ACC112 (cell line): ENCODE data around the gene LCNL1.
"Not testable (repeated sequence)": the region's sequence is repeated elsewhere in the genome, so short reads cannot be mapped to it uniquely, and the experiment has no call there.

Experiments used
- H2AFZ ChIP-seq: fragments of 200-600 bp; sonication (generic); one replicate; pipeline ENCODE4 v1.6.0; 2017; ENCODE audit warnings: antibody characterized with exemption, low read length; ENCODE audit not compliant: unreplicated experiment
- H3K27ac ChIP-seq: fragments of 200-600 bp; sonication (generic); 2 replicates; pipeline ENCODE4 v1.5.1; 2014; ENCODE audit warnings: low read depth, mild to moderate bottlenecking, antibody characterized with exemption, low read length, moderate library complexity
- H3K27me3 ChIP-seq: fragments of 200-600 bp; sonication (generic); 2 replicates; pipeline ENCODE4 v1.6.1; 2014; ENCODE audit warnings: mild to moderate bottlenecking, antibody characterized with exemption, low read length, moderate library complexity, mixed read lengths; ENCODE audit not compliant: insufficient read depth
- H3K36me3 ChIP-seq: fragments of 200-600 bp; sonication (generic); 2 replicates; pipeline ENCODE4 v1.6.1; 2016; ENCODE audit warnings: mild to moderate bottlenecking, antibody characterized with exemption, low read length, moderate library complexity, mixed read lengths; ENCODE audit not compliant: insufficient read depth
- H3K4me1 ChIP-seq: fragments of 200-600 bp; sonication (generic); one replicate; pipeline ENCODE4 v1.6.1; 2016; ENCODE audit warnings: low read length, mixed read lengths; ENCODE audit not compliant: insufficient read depth, unreplicated experiment, control insufficient read depth
- H3K4me3 ChIP-seq: fragments of 200-600 bp; sonication (generic); 2 replicates; pipeline ENCODE4 v1.5.1; 2014; ENCODE audit warnings: mild to moderate bottlenecking, low read depth, low read length
- H3K79me2 ChIP-seq: fragments of 200-600 bp; sonication (generic); one replicate; pipeline ENCODE4 v1.6.0; 2016; ENCODE audit warnings: low read length; ENCODE audit not compliant: control insufficient read depth, unreplicated experiment, insufficient read depth

LCNL1 gene

GRCh38 chr9:137030538-137031527 is 48.0 kb downstream of the LCNL1 start:
- H3K4me1 ChIP-seq: peaks cover 14% of the 10 kb centered on the region
- no peak overlapping the region for H2AFZ ChIP-seq

GRCh38 chr9:137031904-137032640 is 49.3 kb downstream of the LCNL1 start, which contains the start of gene FUT7:
FUT7 (minus strand) TSS chr9:137032088; CDS start chr9:137031991, 97 bp downstream.
- Histone ChIP-seq H3K79me2 (no peaks in the 10 kb centered on the region), H3K4me3 (no peak within 1 kb of the TSS), H3K4me1 (peaks cover 10% of the 10 kb centered on the region), H3K36me3 (no peaks in the 10 kb centered on the region), H3K27ac (no peak within 1 kb of the TSS), H3K27me3 (no peaks in the 10 kb centered on the region), H2AFZ (no peak within 1 kb of the TSS)

More at GRCh38 chr9:137030538-137031527, 48.0 kb downstream of the LCNL1 start:
- Histone ChIP-seq H3K27ac (no peak overlapping the region), H3K27me3 (no peaks in the 10 kb centered on the region), H3K79me2 (no peaks in the 10 kb centered on the region), H3K36me3 (no peaks in the 10 kb centered on the region), H3K4me3 (no peak overlapping the region)

- H3K27me3 ChIP-seq: no peaks in the 10 kb centered on the region
- H3K79me2 ChIP-seq: no peaks in the 10 kb centered on the region
- no peaks in the 10 kb centered on the region for H3K36me3 ChIP-seq
- H3K4me3 ChIP-seq: no peak overlapping the region
- peaks cover 5% of the 10 kb centered on the region for H3K4me1 ChIP-seq
- H2AFZ ChIP-seq: no peak overlapping the region
- H3K27ac ChIP-seq: no peak overlapping the region
Observed at GRCh38 chr9:137032858-137033257, 50.1 kb downstream of the LCNL1 start.

- H3K27me3 ChIP-seq, H3K4me3 ChIP-seq, H2AFZ ChIP-seq, H3K4me1 ChIP-seq, H3K79me2 ChIP-seq, H3K27ac ChIP-seq, H3K36me3 ChIP-seq: not testable (repeated sequence)
Observed at GRCh38 chr9:137033481-137033880, 50.7 kb downstream of the LCNL1 start.

GRCh38 chr9:137034039-137034708 is 51.4 kb downstream of the LCNL1 start:
- no peaks in the 10 kb centered on the region; the same call in 1 of the 2 replicates for H3K36me3 ChIP-seq
- no peak overlapping the region for H3K4me3 ChIP-seq
- no peaks in the 10 kb centered on the region for H3K27me3 ChIP-seq
- H3K27ac ChIP-seq: no peak overlapping the region
- no peaks in the 10 kb centered on the region for H3K79me2 ChIP-seq
- H3K4me1 ChIP-seq: peaks cover 5% of the 10 kb centered on the region
- H2AFZ ChIP-seq: no peak overlapping the region

GRCh38 chr9:137034709-137035506 is 52.1 kb downstream of the LCNL1 start:
- H2AFZ ChIP-seq: no peak overlapping the region
- no peaks in the 10 kb centered on the region for H3K79me2 ChIP-seq
- no peaks in the 10 kb centered on the region for H3K27me3 ChIP-seq
- no peaks in the 10 kb centered on the region; the same call in 1 of the 2 replicates for H3K36me3 ChIP-seq
- no peak overlapping the region for H3K27ac ChIP-seq
- H3K4me1 ChIP-seq: peaks cover 5% of the 10 kb centered on the region
- no peak overlapping the region for H3K4me3 ChIP-seq
